Spinal cord (tissue), 10 donors: ENCODE data around the gene SLC15A3. TPM values are rescaled to one million over a fixed set of nuclear protein-coding genes. Genes with fewer than 3 reads are reported as not detected.

Experiments used
- DNase-seq, 6 donors: peaks; one replicate each; pipeline versions ENCODE4 v3.0.0 to v3.0.0-alpha.2; 2013 to 2015; ENCODE audit warnings: low spot score in 6 of 6, low read depth in 4 of 6
- H3K27ac ChIP-seq: one replicate; pipeline ENCODE4 v1.5.1; 2013; ENCODE audit warnings: low read depth, low read length, control low read depth
- H3K27me3 ChIP-seq: one replicate; pipeline ENCODE4 v1.6.1; 2013; ENCODE audit warnings: low read length; ENCODE audit not compliant: control insufficient read depth, insufficient read depth
- H3K36me3 ChIP-seq: one replicate; pipeline ENCODE4 v1.6.1; 2013; ENCODE audit warnings: low read length; ENCODE audit not compliant: control insufficient read depth, insufficient read depth
- H3K4me1 ChIP-seq: one replicate; pipeline ENCODE4 v1.6.1; 2013; ENCODE audit warnings: low read length; ENCODE audit not compliant: control insufficient read depth, insufficient read depth
- H3K4me3 ChIP-seq: one replicate; pipeline ENCODE4 v1.5.1; 2013; ENCODE audit warnings: low read depth, low read length, control low read depth
- H3K9me3 ChIP-seq: one replicate; pipeline ENCODE4 v1.6.1; 2013; ENCODE audit warnings: low read length; ENCODE audit not compliant: control insufficient read depth, insufficient read depth
- WGBS: methylation state at CpG from one replicate; pipeline ENCODE4 v1.1.5; 2013; ENCODE audit warnings: missing lambda C conversion rate; ENCODE audit not compliant: insufficient coverage; 5-methylcytosine and 5-hydroxymethylcytosine counted together
- polyA plus RNA-seq, 2 donors: library from polyadenylated mRNA; unstranded; fragments of 120-200 nt; gene quantifications; one replicate each; pipeline ENCODE4 v1.2.1, GENCODE V29; 2013; ENCODE audit not compliant: insufficient read length in 2 of 2
- total RNA-seq, 2 donors: library from RNA; depleted of rRNA in 1 of 2; stranded (reverse); fragments of 120-200 nt in 1 of 2; fragments of >200 nt in 1 of 2; gene quantifications; one replicate each; pipeline versions ENCODE4 v1.2.3 to v1.2.4, GENCODE V29; 2013 to 2014
- donor health status: healthy.

Gene SLC15A3
- total and polyA plus RNA-seq, 4 donors, result 20.3 to 35.5 (median 30.6) TPM

GRCh38 chr11:60935676-60936442 lies 16.1 kb downstream of the SLC15A3 start:
- peaks cover 20% of the 10 kb centered on the region for H3K4me1 ChIP-seq
- 84% methylated on average over 8 of the region's 27 CpGs for WGBS
- peaks cover 70% of the 10 kb centered on the region for H3K36me3 ChIP-seq
- no peaks in the 10 kb centered on the region for H3K9me3 ChIP-seq
- peaks cover 4% of the 10 kb centered on the region for H3K27me3 ChIP-seq
- no peak overlapping the region for H3K4me3 ChIP-seq
- no peak for DNase-seq
- H3K27ac ChIP-seq, result no peak overlapping the region

GRCh38 chr11:60934790-60935605 lies 17.0 kb downstream of the SLC15A3 start:
- peaks cover 79% of the 10 kb centered on the region for H3K36me3 ChIP-seq
- no peak overlapping the region for H3K27ac ChIP-seq
- no peaks in the 10 kb centered on the region for H3K9me3 ChIP-seq
- WGBS, result 98% methylated on average over 21 of the region's 21 CpGs
- no peak overlapping the region for H3K4me3 ChIP-seq
- H3K4me1 ChIP-seq, result peaks cover 20% of the 10 kb centered on the region
- H3K27me3 ChIP-seq, result peaks cover 1% of the 10 kb centered on the region
- no peak for DNase-seq

- no peaks in the 10 kb centered on the region for H3K9me3 ChIP-seq
- peaks cover 17% of the 10 kb centered on the region for H3K4me1 ChIP-seq
- no peak overlapping the region for H3K27ac ChIP-seq
- 94% methylated on average over 55 of the region's 57 CpGs for WGBS
- peaks cover 85% of the 10 kb centered on the region for H3K36me3 ChIP-seq
- no peak for DNase-seq
- H3K4me3 ChIP-seq, result no peak overlapping the region
- H3K27me3 ChIP-seq, result no peaks in the 10 kb centered on the region
Measured at GRCh38 chr11:60934124-60934789, 17.7 kb downstream of the SLC15A3 start.

GRCh38 chr11:60933416-60934123 lies 18.4 kb downstream of the SLC15A3 start:
- WGBS, result 94% methylated on average over 37 of the region's 37 CpGs
- H3K36me3 ChIP-seq, result peaks cover 92% of the 10 kb centered on the region
- no peak for DNase-seq

DNA sequence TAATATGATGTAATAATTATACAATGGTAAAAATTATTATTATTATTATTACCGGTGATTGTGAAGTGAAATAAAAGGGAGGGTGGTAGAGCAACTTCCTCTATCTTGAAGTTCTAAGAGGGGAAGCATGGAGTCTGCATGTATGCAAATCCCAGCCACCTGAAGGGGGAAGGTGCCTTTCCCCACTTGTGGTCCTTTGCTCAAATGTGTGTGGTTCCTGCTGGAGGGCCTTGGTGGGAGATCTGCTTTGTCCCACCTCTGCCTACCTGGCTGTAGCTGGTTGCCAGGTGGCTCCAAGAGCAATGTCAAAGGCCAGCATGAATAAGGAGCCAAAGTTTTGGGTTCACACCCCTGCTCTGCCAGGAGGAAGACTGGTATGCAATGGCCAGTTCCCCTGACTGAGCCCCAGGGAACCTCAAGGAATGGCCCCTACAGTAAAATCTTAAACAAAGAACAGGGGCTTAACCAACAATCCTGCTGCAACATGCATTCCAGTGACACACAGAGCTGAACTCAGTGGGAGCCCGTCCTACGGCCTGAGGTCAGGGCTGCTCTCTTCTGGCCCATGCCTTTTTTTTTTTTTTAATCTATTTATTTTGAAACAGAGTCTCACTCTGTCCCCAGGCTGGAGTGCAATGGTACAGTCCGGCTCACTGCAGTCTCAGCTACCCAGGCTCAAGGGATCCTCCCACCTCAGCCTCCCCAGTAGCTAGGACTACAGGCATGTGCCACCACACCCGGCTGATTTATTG lies 19.2 kb downstream of the SLC15A3 start:
- no peak for DNase-seq
- 54% methylated on average over 2 of the region's 5 CpGs for WGBS
- Histone ChIP-seq H3K27ac (no peak overlapping the region), H3K4me1 (peaks cover 17% of the 10 kb centered on the region), H3K27me3 (no peaks in the 10 kb centered on the region), H3K4me3 (no peak overlapping the region), H3K36me3 (peaks cover 95% of the 10 kb centered on the region), H3K9me3 (no peaks in the 10 kb centered on the region)

More at GRCh38 chr11:60933416-60934123, 18.4 kb downstream of the SLC15A3 start:
- Histone ChIP-seq H3K4me3 (no peak overlapping the region), H3K4me1 (peaks cover 16% of the 10 kb centered on the region), H3K9me3 (no peaks in the 10 kb centered on the region), H3K27ac (no peak overlapping the region), H3K27me3 (no peaks in the 10 kb centered on the region)

DNA sequence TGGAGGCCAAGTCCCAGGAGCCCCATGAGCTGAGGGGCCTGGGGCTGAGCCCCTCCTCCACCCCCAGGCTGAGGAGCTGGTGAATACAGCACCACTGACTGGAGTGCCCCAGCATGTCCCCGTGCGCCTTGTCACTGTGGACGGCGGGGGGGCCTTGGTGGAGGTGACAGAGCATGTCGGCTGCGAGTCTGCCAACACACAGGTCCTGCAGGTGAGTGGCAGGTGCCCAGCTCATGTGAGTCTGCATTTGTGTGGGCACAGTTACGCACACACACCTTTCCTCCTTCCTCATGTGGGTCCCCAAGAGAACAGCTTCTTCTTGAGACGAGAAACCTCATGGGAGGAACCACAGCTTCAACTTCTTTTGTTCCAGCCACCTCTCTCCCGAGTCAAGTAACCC lies 20.1 kb downstream of the SLC15A3 start:
- H3K36me3 ChIP-seq, result peaks cover 95% of the 10 kb centered on the region
- H3K27ac ChIP-seq, result no peak overlapping the region
- no peak overlapping the region for H3K4me3 ChIP-seq
- 75% methylated on average over 9 of the region's 9 CpGs for WGBS
- H3K9me3 ChIP-seq, result no peaks in the 10 kb centered on the region
- no peak for DNase-seq
- no peaks in the 10 kb centered on the region for H3K27me3 ChIP-seq
- peaks cover 21% of the 10 kb centered on the region for H3K4me1 ChIP-seq

DNA sequence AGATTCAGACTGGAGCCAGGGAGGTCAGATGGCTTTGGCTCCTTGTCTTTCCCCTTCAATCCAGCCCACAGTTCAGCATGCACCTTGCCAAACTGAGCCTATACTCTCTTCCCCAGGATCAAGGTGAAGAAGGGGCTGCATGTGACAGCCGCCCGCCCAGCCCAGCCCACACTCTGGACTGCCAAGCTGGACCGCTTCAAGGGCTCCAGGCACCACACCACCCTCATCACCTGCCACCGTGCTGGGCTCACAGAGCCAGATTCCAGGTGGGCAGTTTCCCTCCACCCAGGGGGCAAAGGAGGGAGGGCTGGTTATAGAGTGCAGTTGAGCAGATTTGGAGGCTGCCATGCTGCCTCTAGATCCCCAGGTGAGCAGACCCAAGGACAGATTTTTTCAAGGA lies 21.6 kb downstream of the SLC15A3 start:
- H3K27ac ChIP-seq, result no peak overlapping the region
- H3K4me1 ChIP-seq, result peaks cover 32% of the 10 kb centered on the region
- peaks cover 85% of the 10 kb centered on the region for H3K36me3 ChIP-seq
- no peaks in the 10 kb centered on the region for H3K27me3 ChIP-seq
- no peak for DNase-seq
- WGBS, result 100% methylated on average over 2 of the region's 4 CpGs
- no peak overlapping the region for H3K4me3 ChIP-seq
- H3K9me3 ChIP-seq, result no peaks in the 10 kb centered on the region

- Histone ChIP-seq H3K27ac (no peak overlapping the region), H3K4me3 (no peak overlapping the region), H3K27me3 (peaks cover under 1% of the 10 kb centered on the region), H3K4me1 (peaks cover 39% of the 10 kb centered on the region), H3K36me3 (peaks cover 79% of the 10 kb centered on the region), H3K9me3 (no peaks in the 10 kb centered on the region)
- no peak for DNase-seq
- 87% methylated on average over 3 of the region's 4 CpGs for WGBS
Measured at GRCh38 chr11:60929764-60930163, 22.2 kb downstream of the SLC15A3 start.
